Measurements from ENCODE around the gene ADAMTS2.
A peak's percentile ranks its signal among the peaks of the same experiment; 100 is the strongest.

ADAMTS2 gene

GRCh38 chr5:179180061-179180610, 165.1 kb downstream of the ADAMTS2 start:
- no peaks in the 10 kb centered on the region for H3K36me3 ChIP-seq (replicated peaks)
- no peaks in the 10 kb centered on the region for H3K27me3 ChIP-seq (ENCODE audit: low read depth)
- no peak for DNase-seq (ENCODE audit: low spot score in 2 of 2)
- in situ Hi-C loops (cut with MboI; ENCODE audit: low sequenced_read_pairs), result loop anchor here (10.0 kb wide), 1 partner anchor 305 kb away; no protein-coding TSS in a partner anchor
- no peak overlapping the region for H3K4me3 ChIP-seq
- no peaks in the 10 kb centered on the region for H3K4me1 ChIP-seq
- no peaks in the 10 kb centered on the region for H3K9me3 ChIP-seq

- Histone ChIP-seq H3K4me1 (no peaks in the 10 kb centered on the region), H3K27me3 (ENCODE audit: low read depth) (no peaks in the 10 kb centered on the region), H3K4me3 (no peak overlapping the region), H3K9me3 (no peaks in the 10 kb centered on the region), H3K36me3 (replicated peaks) (no peaks in the 10 kb centered on the region)
- in situ Hi-C loops (cut with MboI; ENCODE audit: low sequenced_read_pairs), result no loop called here
- no peak for DNase-seq (ENCODE audit: low spot score in 2 of 2)
Measured at GRCh38 chr5:179177711-179178575, 167.3 kb downstream of the ADAMTS2 start.

- Histone ChIP-seq H3K4me1 (no peaks in the 10 kb centered on the region), H3K36me3 (replicated peaks) (no peaks in the 10 kb centered on the region), H3K9me3 (no peaks in the 10 kb centered on the region), H3K27me3 (ENCODE audit: low read depth) (no peaks in the 10 kb centered on the region), H3K4me3 (no peak overlapping the region)
- DNase-seq (ENCODE audit: low spot score in 2 of 2), result no peak
- in situ Hi-C loops (cut with MboI; ENCODE audit: low sequenced_read_pairs), result no loop called here
Measured at GRCh38 chr5:179176571-179177230, 168.6 kb downstream of the ADAMTS2 start.

GRCh38 chr5:179176166-179176565, 169.1 kb downstream of the ADAMTS2 start:
- Histone ChIP-seq H3K9me3 (no peaks in the 10 kb centered on the region), H3K4me1 (no peaks in the 10 kb centered on the region), H3K4me3 (no peak overlapping the region), H3K27me3 (ENCODE audit: low read depth) (no peaks in the 10 kb centered on the region), H3K36me3 (replicated peaks) (no peaks in the 10 kb centered on the region)
- in situ Hi-C loops (cut with MboI; ENCODE audit: low sequenced_read_pairs), result no loop called here
- DNase-seq (ENCODE audit: low spot score in 2 of 2), result no peak

- H3K4me3 ChIP-seq, result no peak overlapping the region
- in situ Hi-C loops (cut with MboI; ENCODE audit: low sequenced_read_pairs), result no loop called here
Measured at GRCh38 chr5:179171816-179172745, 173.2 kb downstream of the ADAMTS2 start.

GRCh38 chr5:179171251-179171815, 173.9 kb downstream of the ADAMTS2 start:
- Histone ChIP-seq H3K36me3 (replicated peaks) (no peaks in the 10 kb centered on the region), H3K9me3 (no peaks in the 10 kb centered on the region), H3K27me3 (ENCODE audit: low read depth) (no peaks in the 10 kb centered on the region), H3K4me1 (no peaks in the 10 kb centered on the region), H3K4me3 (no peak overlapping the region)
- DNase-seq (ENCODE audit: low spot score in 2 of 2), result no peak
- in situ Hi-C loops (cut with MboI; ENCODE audit: low sequenced_read_pairs), result no loop called here

More at GRCh38 chr5:179171816-179172745, 173.2 kb downstream of the ADAMTS2 start:
- DNase-seq (ENCODE audit: low spot score in 2 of 2), result no peak
- Histone ChIP-seq H3K9me3 (no peaks in the 10 kb centered on the region), H3K4me1 (no peaks in the 10 kb centered on the region), H3K27me3 (ENCODE audit: low read depth) (no peaks in the 10 kb centered on the region), H3K36me3 (replicated peaks) (no peaks in the 10 kb centered on the region)

GRCh38 chr5:179170606-179171005, 174.7 kb downstream of the ADAMTS2 start:
- no peaks in the 10 kb centered on the region for H3K4me1 ChIP-seq
- H3K9me3 ChIP-seq, result no peaks in the 10 kb centered on the region
- H3K27me3 ChIP-seq (ENCODE audit: low read depth), result no peaks in the 10 kb centered on the region
- H3K4me3 ChIP-seq, result no peak overlapping the region
- in situ Hi-C loops (cut with MboI; ENCODE audit: low sequenced_read_pairs), result no loop called here
- H3K36me3 ChIP-seq (replicated peaks), result no peaks in the 10 kb centered on the region
- DNase-seq (ENCODE audit: low spot score in 2 of 2), result no peak

GRCh38 chr5:179169836-179170235, 175.4 kb downstream of the ADAMTS2 start:
- Histone ChIP-seq H3K36me3 (replicated peaks) (no peaks in the 10 kb centered on the region), H3K4me3 (no peak overlapping the region), H3K27me3 (ENCODE audit: low read depth) (no peaks in the 10 kb centered on the region), H3K4me1 (no peaks in the 10 kb centered on the region), H3K9me3 (no peaks in the 10 kb centered on the region)
- DNase-seq (ENCODE audit: low spot score in 2 of 2), result no peak
- in situ Hi-C loops (cut with MboI; ENCODE audit: low sequenced_read_pairs), result loop anchor here (5.0 kb wide), 1 partner anchor 327 kb away; no protein-coding TSS in a partner anchor

GRCh38 chr5:179168664-179169063, 176.6 kb downstream of the ADAMTS2 start:
- Histone ChIP-seq H3K27me3 (ENCODE audit: low read depth) (no peaks in the 10 kb centered on the region), H3K4me3 (no peak overlapping the region), H3K36me3 (replicated peaks) (no peaks in the 10 kb centered on the region), H3K4me1 (no peaks in the 10 kb centered on the region), H3K9me3 (no peaks in the 10 kb centered on the region)
- DNase-seq (ENCODE audit: low spot score in 2 of 2), result no peak
- in situ Hi-C loops (cut with MboI; ENCODE audit: low sequenced_read_pairs), result loop anchor here (5.0 kb wide), 1 partner anchor 329 kb away; no protein-coding TSS in a partner anchor

GRCh38 chr5:179167871-179168451, 177.3 kb downstream of the ADAMTS2 start:
- in situ Hi-C loops (cut with MboI; ENCODE audit: low sequenced_read_pairs), result loop anchor here (5.0 kb wide), 1 partner anchor 329 kb away; no protein-coding TSS in a partner anchor
- DNase-seq (ENCODE audit: low spot score in 2 of 2), result no peak

GRCh38 chr5:179166886-179167841, 178.1 kb downstream of the ADAMTS2 start:
- Histone ChIP-seq H3K9me3 (no peaks in the 10 kb centered on the region), H3K4me3 (peak overlapping the region; percentile 6; the same call in 1 of the 2 replicates), H3K4me1 (no peaks in the 10 kb centered on the region), H3K36me3 (replicated peaks) (no peaks in the 10 kb centered on the region), H3K27me3 (ENCODE audit: low read depth) (no peaks in the 10 kb centered on the region)
- DNase-seq (ENCODE audit: low spot score in 2 of 2), result peak; percentile 43 to 78
- in situ Hi-C loops (cut with MboI; ENCODE audit: low sequenced_read_pairs), result loop anchor here (5.0 kb wide), 1 partner anchor 330 kb away; no protein-coding TSS in a partner anchor

More at GRCh38 chr5:179167871-179168451, 177.3 kb downstream of the ADAMTS2 start:
- no peaks in the 10 kb centered on the region for H3K27me3 ChIP-seq (ENCODE audit: low read depth)
- H3K4me1 ChIP-seq, result no peaks in the 10 kb centered on the region
- no peak overlapping the region for H3K4me3 ChIP-seq
- no peaks in the 10 kb centered on the region for H3K9me3 ChIP-seq
- H3K36me3 ChIP-seq (replicated peaks), result no peaks in the 10 kb centered on the region

Measured in HAP-1 (cell line).